ENCODE measurements around the gene ZNF316. TPM values are rescaled to one million over a fixed set of nuclear protein-coding genes. Genes with fewer than 3 reads are reported as not detected.

The ZNF316 gene
- total and polyA plus RNA-seq, 2 experiments from 2014 or later: 1.1 to 17.4 TPM

DNA sequence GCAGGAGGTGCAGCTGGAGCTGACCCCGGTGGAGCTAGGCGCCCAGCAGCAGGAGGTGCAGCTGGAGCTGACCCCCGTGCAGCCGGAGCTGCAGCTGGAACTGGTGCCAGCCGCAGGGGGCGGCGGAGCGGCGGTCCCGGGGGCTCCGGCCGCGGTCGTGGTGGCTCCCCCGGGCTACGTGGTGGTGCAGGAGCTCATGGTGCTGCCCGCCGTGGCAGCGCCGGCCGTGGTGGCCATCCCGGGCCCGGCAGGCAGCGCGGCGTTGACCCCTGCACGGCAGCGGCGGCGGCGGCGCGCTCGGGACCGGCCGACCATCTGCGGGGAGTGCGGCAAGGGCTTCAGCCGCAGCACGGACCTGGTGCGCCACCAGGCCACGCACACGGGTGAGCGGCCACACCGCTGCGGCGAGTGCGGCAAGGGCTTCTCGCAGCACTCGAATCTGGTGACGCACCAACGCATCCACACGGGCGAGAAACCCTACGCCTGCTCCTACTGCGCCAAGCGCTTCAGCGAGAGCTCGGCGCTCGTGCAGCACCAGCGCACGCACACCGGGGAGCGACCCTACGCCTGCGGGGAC, 14.9 kb upstream of the ZNF316 start:
- no peak for ATAC-seq

More for the DNA sequence above, 14.9 kb upstream of the ZNF316 start:
- Histone ChIP-seq H3K27me3 (ENCODE audit: insufficient read depth) (no peaks in the 10 kb centered on the region), H3K4me2 (no peak overlapping the region), H3K36me3 (ENCODE audit: insufficient read depth) (no peaks in the 10 kb centered on the region), H3F3A (replicated peaks; ENCODE audit: low read depth) (no peaks in the 10 kb centered on the region), H3K4me3 (no peak overlapping the region), H3K79me2 (replicated peaks; ENCODE audit: insufficient read depth) (no peaks in the 10 kb centered on the region), H3K9me2 (ENCODE audit: insufficient read depth) (no peaks in the 10 kb centered on the region), H4K20me1 (replicated peaks; ENCODE audit: insufficient read depth) (no peaks in the 10 kb centered on the region), H2AFZ (no peak overlapping the region), H3K27ac (ENCODE audit: low read depth) (no peak overlapping the region), H3K4me1 (ENCODE audit: insufficient read depth) (no peaks in the 10 kb centered on the region)
- peaks cover 8% of the 10 kb centered on the region for H3K27me3 Mint-ChIP-seq (ENCODE audit: insufficient read depth, low read depth, poor library complexity)
- H3K27ac Mint-ChIP-seq: no peak overlapping the region
- peaks cover 5% of the 10 kb centered on the region; the same call in 1 of the 3 replicates for H3K9me3 Mint-ChIP-seq
- no peak overlapping the region for H3K4me3 Mint-ChIP-seq
- H3K4me1 Mint-ChIP-seq: peaks cover 3% of the 10 kb centered on the region; the same call in 1 of the 3 replicates
- no peak for DNase-seq (ENCODE audit: low spot score)
- peaks cover 31% of the 10 kb centered on the region for H3K36me3 Mint-ChIP-seq (ENCODE audit: low read depth)
- TF ChIP-seq STAT1 (IDR thresholded peaks at IDR 0.05; ENCODE audit: unreplicated experiment) (no peak), CREB1 (CRISPR knock-in tag; IDR thresholded peaks at IDR 0.05; ENCODE audit: low read depth) (no peak), EZH2 (IDR thresholded peaks at IDR 0.05; ENCODE audit: low read depth, unreplicated experiment) (no peak), REST (IDR thresholded peaks at IDR 0.05; ENCODE audit: unreplicated experiment) (no peak), ZNF331 (CRISPR knock-in tag; IDR thresholded peaks at IDR 0.05; ENCODE audit: low read depth) (no peak), EZH2phosphoT487 (IDR thresholded peaks at IDR 0.05; ENCODE audit: unreplicated experiment) (no peak), NANOG (IDR thresholded peaks at IDR 0.05; ENCODE audit: borderline replicate concordance) (no peak), POLR2AphosphoS5 (IDR thresholded peaks at IDR 0.05; ENCODE audit: low read depth) (no peak), ZNF462 (CRISPR knock-in tag; IDR thresholded peaks at IDR 0.05) (no peak), JUNB (IDR thresholded peaks at IDR 0.05; ENCODE audit: unreplicated experiment) (no peak), ZNF114 (CRISPR knock-in tag; IDR thresholded peaks at IDR 0.05) (no peak)
- TF ChIP-seq, protein P1, sequence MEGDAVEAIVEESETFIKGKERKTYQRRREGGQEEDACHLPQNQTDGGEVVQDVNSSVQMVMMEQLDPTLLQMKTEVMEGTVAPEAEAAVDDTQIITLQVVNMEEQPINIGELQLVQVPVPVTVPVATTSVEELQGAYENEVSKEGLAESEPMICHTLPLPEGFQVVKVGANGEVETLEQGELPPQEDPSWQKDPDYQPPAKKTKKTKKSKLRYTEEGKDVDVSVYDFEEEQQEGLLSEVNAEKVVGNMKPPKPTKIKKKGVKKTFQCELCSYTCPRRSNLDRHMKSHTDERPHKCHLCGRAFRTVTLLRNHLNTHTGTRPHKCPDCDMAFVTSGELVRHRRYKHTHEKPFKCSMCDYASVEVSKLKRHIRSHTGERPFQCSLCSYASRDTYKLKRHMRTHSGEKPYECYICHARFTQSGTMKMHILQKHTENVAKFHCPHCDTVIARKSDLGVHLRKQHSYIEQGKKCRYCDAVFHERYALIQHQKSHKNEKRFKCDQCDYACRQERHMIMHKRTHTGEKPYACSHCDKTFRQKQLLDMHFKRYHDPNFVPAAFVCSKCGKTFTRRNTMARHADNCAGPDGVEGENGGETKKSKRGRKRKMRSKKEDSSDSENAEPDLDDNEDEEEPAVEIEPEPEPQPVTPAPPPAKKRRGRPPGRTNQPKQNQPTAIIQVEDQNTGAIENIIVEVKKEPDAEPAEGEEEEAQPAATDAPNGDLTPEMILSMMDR (conservative IDR thresholded peaks at IDR 0.05; ENCODE audit: low read depth in 2 of 2): no peak
- TF ChIP-seq, protein P2, sequence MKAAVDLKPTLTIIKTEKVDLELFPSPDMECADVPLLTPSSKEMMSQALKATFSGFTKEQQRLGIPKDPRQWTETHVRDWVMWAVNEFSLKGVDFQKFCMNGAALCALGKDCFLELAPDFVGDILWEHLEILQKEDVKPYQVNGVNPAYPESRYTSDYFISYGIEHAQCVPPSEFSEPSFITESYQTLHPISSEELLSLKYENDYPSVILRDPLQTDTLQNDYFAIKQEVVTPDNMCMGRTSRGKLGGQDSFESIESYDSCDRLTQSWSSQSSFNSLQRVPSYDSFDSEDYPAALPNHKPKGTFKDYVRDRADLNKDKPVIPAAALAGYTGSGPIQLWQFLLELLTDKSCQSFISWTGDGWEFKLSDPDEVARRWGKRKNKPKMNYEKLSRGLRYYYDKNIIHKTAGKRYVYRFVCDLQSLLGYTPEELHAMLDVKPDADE (IDR thresholded peaks at IDR 0.05): no peak

Data from GM23338 (cell line).